ENCODE measurements around the gene PTPN7.

GRCh38 chr1:202121006-202121405, 39.4 kb downstream of the PTPN7 start:
- TF ChIP-seq CTCF (IDR thresholded peaks at IDR 0.05; ENCODE audit: low read length) (no peak), EZH2 (IDR thresholded peaks at IDR 0.05; ENCODE audit: borderline replicate concordance, low read length) (no peak)
